ENCODE data around the gene PFKM. TPM values are rescaled to one million over a fixed set of nuclear protein-coding genes. Genes with fewer than 3 reads are reported as not detected.

The PFKM gene
- total RNA-seq, 4 donors from 2014 or later: 24.1 to 47.7 (median 31.3) TPM

- no peak for DNase-seq (ENCODE audit: low spot score)
- no peak for TF ChIP-seq CTCF (IDR thresholded peaks at IDR 0.05)
- ATAC-seq (ENCODE audit: low FRiP score): no peak
Observed at GRCh38 chr12:48164451-48164850, 45.3 kb downstream of the PFKM start.

DNA sequence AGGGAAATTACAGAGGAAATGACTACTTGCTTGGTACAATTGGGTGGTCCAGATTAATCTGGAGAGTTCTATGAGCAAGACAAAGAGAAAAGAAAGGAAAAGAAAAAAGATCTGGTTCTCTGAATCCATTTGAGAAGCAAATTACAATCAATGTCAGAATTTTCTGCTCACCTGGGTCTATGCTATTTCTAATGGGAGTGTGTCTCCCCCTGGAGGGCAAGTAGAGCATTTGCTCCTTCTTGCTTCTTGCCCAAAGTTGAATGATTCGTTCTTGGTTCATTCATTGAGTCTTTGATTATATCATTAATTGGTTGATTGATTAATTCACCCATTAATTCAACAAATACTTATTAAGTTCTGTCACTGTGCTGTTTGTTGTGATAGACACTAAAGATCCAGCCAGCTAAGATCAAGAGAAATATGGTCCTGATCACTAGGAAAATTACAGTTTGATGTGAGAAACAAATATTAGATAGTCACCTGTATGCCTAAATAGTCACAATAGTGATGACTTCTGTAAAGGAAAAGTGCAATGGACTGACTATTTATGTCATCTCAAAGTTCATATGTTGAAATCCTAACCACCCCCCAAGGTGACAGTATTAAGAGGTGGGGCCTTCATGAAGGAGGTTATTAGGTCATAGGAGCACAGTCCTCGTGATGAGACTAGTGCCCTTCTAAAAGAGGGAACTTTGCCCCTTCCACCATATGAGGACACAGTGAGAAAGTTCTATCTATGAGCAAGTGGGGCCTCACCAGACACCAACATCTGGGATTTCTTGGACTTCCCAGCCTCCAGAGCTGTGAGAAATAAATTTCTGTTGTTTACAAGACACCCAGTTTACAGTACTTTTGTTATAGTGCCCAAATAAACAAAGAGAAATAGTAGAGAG lies 46.2 kb downstream of the PFKM start:
- ATAC-seq (ENCODE audit: low FRiP score) (no peak), DNase-seq (ENCODE audit: low spot score) (no peak)
- TF ChIP-seq CTCF (IDR thresholded peaks at IDR 0.05): peak in 1 of 3 donors; percentile 79

DNA sequence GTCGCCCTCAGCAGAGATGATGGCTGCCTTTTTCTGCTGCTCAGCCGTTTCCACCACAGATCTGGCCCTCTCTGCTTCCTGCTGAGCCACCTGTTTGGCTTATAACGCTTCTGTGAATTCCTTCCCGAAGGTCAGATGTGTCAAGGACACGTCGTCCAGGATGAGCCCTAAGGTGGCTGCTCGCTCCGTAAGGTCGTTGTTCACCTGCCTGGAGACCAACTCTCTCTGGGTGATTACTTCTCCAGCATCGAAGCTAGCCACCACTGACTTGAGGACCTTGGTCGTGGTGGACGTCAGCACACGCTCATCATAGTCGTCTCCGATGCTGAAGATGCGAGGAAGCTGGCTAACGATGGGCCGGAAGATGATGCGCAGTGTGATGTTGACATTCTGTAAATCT lies 49.8 kb downstream of the PFKM start:
- DNase-seq (ENCODE audit: low spot score) (no peak), ATAC-seq (ENCODE audit: low FRiP score) (no peak)
- TF ChIP-seq CTCF (IDR thresholded peaks at IDR 0.05): no peak

DNA sequence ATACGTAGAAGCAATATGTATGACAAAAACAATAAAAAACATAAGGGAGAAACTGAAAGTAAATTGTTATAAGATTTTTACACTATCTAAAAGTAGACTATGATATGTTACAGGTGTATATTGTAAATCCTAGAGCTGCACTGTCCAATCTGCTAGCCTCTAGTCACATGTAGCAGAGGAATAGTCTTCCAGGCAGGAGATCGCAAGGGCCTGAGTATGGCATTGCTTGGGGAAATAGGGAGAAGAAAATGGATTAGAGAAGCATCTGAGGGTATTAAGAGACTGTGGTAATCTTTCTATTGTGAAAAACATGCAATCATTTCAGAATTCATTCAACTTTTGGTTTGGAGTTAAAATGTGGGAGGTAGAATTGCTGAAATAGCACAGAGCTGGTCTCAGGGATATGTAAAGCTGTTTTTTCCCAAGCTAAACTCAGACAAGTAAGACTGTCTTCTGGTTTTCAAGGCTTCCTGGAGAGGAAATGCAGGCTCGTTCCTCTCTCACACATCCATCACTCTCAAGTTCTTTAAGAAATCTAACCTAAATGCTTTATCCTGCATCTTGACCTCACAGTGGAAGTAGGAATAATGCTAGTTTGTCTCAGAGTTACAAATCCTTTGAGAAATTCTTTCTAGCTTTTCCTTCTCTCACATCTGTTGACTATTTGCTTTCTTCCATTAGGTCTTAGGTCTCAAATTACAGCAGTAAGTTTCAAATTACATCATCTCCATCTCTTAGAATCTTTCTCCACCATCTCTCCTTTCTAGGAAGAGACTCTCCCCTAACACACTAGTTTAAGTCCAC lies 56.7 kb downstream of the PFKM start:
- DNase-seq (ENCODE audit: low spot score) (no peak), ATAC-seq (ENCODE audit: low FRiP score) (no peak)
- TF ChIP-seq CTCF (IDR thresholded peaks at IDR 0.05): no peak

DNA sequence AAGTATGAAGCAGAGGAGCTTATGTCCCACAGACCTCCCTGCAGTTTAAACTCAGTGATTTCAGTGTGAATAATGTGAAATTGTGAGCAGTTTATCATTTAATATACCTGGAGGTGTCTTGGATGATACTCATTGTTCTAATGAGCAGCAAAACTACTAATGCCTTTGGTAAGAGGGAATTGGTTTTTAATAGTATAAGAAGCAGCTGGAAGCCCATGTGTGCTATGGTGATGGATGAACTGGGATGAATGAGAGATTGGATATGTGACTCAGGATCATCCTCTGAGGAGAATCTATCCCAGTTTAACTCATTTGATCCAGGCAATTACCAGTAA lies 57.2 kb downstream of the PFKM start:
- TF ChIP-seq CTCF (IDR thresholded peaks at IDR 0.05): no peak
- DNase-seq (ENCODE audit: low spot score): no peak
- ATAC-seq (ENCODE audit: low FRiP score): no peak

DNA sequence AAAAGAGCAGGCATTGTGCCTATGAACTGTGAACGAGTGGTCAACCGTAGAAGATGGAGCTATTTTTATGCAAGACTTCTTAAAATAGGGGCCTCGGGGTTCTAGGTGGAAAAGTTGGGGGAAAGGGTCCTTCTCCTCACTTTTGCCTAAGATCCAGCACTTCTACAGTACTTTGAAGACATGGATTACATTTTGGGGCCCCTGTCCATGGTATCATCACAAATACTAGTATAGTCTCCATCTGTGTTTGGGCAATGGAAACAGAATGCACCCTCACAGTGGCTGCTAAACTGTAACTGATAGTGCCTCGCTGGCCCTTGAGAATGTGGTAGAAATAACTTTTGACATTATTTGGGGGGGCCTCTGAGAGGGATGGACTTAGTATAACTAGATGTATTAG lies 58.8 kb downstream of the PFKM start:
- no peak for TF ChIP-seq CTCF (IDR thresholded peaks at IDR 0.05)
- ATAC-seq (ENCODE audit: low FRiP score): no peak
- no peak for DNase-seq (ENCODE audit: low spot score)
